Kidney capillary endothelial cell (primary cell): ENCODE results near the gene SCAF1.

Experiments
- DNase-seq: peaks from one replicate; pipeline ENCODE4 v3.0.0-alpha.2; 2018; ENCODE audit warnings: low spot score

The SCAF1 gene

DNA sequence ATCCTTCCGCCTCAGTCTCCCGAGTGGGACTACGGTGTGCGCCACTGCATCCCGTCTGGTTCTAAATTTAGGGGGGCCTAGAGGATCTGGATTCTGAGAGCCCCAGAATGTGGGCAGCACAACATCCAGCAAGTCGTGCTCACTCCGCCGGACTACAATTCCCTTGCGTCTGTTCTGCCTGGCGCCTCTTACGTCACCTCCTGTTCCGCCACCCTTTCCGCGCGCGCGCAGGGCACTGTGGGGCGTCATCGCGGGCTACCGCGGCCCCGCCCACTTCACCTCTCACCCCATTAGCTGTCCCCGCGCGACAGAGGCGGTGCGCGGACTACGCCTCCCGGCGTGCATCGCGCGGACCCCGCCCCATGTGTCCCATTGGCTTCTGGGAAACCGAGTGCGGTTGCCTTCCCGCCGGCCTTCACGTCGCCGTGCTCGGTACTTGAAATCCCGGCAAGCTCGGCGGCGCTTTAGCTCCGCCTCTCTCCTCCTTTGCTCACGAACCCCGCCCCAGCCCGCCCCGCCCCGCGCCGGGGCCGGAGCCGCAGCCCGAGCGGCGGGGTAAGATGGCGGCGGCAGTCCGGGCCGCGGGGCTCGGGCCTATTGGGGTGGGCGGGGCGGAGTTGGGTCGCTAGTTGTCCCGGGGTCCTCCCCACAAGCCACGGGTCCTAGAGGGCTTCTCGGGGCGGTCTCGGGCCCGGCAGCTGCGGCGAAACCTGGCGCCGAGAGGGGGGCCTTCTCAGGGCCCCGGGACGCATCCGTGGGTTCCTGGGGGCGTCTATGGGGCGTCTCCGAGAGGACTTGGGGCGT is at the start of gene SCAF1:
Gene SCAF1 (plus strand): TSS at position 522 of the 804 bp plus-strand sequence. CDS start 2,818 bp downstream, outside the sequence.
- peak; percentile 100 for DNase-seq

GRCh38 chr19:49592486-49593232 is 49.4 kb upstream of the SCAF1 start:
- DNase-seq: no peak

DNA sequence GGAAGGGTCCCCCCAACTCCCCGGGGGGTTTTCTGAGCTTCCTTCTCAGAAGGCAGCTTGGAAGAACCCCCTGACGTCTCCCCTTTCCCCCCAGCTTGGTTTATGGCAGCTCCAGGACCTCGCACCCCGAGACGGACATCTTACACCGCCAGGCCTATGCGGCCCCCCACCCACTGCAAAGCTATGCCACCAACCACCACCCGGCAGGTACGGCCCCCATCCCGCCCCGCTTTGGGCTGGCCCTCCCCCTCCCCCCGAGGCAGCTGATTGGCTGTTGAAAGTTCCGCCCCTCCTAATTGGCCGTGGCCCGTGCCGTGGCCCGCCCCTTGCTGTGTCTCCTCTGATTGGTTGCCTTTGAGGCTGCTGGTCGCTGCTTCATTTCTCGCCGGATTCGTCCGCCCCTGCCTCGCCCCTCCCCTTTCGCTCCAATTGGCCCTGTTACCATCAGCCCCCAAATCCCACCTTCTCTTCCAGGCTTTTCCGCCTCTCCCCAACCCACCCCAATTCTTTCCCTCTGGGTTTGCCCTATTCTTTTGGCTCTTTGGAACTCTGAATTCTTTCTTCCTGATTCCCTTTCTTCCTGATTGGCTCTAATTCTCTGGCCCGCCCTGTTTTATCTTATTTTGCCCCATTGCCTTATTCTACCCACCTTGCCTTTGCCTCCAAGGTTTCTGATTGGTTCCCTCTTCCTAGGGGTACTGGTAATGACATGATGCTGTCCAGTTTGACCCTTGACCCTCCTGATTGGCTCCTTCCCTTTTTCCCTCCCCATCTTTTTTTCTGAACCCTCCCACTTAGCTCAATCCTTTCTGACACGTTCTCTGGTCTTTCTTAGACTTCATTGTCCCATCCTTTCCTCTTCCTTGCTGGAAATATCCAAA is 48.5 kb upstream of the SCAF1 start:
- peak; percentile 88 for DNase-seq

- DNase-seq: no peak
Observed at GRCh38 chr19:49594157-49594992, 47.6 kb upstream of the SCAF1 start.

- no peak for DNase-seq
Observed at GRCh38 chr19:49594993-49595818, 46.8 kb upstream of the SCAF1 start.

GRCh38 chr19:49595819-49596404 is 46.1 kb upstream of the SCAF1 start:
- no peak for DNase-seq

- no peak for DNase-seq
Observed at GRCh38 chr19:49596407-49596806, 45.6 kb upstream of the SCAF1 start.

- no peak for DNase-seq
Observed at GRCh38 chr19:49596954-49597702, 44.9 kb upstream of the SCAF1 start.

DNA sequence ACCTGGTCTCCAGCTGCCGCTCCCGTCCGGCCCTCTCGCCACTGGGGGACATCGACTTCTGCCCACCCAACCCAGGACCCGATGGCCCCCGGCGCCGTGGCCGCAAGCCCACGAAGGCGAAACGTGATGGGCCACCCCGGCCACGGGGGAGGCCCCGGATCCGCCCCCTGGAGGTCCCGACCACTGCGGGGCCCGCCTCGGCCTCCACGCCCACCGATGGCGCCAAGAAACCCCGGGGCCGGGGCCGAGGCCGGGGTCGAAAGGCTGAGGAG is 44.4 kb upstream of the SCAF1 start:
- DNase-seq: no peak

DNA sequence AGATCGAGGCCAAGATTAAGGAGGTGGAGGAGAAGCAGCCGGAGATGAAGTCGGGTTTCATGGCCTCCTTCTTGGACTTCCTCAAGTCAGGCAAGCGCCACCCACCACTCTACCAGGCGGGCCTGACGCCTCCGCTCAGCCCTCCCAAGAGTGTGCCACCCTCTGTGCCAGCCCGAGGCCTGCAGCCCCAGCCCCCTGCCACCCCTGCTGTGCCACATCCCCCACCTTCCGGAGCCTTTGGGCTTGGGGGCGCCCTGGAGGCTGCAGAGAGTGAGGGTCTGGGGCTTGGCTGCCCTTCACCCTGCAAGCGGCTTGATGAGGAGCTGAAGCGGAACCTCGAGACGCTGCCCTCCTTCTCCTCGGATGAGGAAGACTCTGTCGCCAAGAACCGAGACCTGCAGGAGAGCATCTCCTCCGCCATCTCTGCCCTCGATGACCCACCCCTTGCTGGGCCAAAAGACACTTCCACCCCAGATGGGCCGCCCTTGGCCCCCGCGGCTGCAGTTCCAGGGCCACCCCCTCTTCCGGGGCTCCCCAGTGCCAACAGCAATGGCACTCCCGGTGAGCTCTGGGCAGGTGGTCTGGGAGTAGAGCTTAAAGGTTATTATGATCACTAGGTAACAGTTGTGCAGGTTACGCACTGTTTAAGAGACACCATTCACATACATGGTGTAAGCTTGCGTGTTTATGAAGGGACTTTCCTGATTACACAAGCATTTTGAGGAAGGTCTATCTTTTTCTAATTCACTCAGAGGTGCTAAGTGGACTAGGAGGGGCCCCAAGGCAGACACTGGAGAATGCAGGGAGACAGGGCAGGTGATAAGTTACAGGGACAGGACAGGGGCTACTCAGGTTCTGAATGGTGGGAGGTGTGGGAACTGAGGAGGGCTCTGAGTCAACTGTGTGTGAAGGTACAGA is 42.4 kb upstream of the SCAF1 start:
- DNase-seq: no peak

DNA sequence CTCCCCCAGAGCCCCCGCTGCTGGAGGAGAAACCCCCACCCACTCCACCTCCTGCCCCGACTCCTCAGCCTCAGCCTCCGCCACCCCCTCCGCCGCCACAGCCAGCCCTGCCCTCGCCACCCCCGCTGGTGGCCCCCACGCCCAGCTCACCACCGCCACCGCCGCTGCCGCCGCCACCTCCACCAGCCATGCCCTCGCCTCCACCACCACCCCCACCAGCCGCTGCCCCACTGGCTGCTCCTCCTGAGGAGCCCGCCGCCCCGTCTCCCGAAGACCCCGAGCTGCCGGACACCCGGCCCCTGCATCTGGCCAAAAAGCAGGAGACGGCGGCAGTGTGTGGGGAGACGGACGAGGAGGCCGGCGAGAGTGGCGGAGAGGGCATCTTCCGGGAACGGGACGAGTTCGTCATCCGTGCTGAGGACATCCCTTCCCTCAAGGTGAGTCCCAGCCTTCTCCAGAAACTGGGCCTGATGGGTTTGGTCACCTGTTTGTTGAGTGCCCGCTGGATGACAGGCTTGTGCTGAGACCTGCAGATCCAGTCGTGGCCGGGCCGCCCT is 40.4 kb upstream of the SCAF1 start:
- DNase-seq: no peak

- no peak for DNase-seq
Observed at GRCh38 chr19:49602806-49603205, 39.2 kb upstream of the SCAF1 start.

GRCh38 chr19:49605605-49606004 is 36.4 kb upstream of the SCAF1 start:
- DNase-seq: no peak

DNA sequence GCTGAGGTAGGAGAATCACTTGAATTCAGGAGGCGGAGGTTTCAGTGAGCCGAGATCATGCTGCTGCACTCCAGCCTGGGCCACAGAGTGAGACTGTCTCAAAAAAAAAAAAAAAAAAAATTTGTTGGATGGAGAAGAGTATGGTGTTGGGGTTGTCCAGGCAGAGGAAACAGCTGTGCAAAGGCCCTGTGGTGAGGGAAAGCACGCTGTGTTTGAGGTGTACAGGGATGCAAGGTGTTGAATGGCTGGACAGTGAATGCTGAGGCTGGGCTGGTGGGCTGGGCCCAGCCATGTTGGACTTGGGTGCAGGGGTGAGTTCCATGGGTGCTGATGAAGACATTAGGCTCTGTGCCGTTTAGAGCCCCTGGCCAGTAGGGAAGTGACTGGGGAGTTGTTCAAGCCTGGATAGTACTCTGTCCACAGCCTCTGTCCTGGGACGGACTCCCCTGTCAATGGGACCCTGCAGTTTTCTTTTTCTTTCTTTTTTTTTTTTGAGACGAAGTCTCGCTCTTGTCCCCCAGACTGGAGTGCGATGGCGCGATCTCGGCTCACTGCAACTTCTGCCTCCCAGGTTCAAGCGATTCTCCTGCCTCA is 32.4 kb upstream of the SCAF1 start:
- DNase-seq: no peak

DNA sequence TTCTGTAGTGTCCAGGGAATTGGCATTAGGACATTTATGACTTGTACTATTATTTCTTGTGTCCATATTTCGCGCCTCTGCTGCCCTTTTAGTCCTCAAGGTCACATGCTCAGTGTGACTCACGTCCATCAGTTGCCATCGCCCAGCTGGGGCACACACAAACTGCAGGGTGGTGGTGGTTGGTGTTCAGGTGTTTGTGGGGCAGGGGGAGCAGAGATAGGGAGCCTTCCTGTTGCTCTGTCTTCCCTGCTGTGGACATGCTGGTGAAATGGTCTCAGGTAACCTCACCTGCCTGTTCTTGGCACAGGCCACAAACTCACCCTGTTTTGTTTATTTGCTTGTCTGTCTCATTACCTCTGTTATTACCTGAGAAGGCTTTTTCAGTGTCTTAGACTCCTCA is 28.6 kb upstream of the SCAF1 start:
- DNase-seq: no peak

GRCh38 chr19:49614096-49614833 is 27.7 kb upstream of the SCAF1 start:
- peak; percentile 96 for DNase-seq

GRCh38 chr19:49615861-49616260 is 26.1 kb upstream of the SCAF1 start:
- DNase-seq: no peak
